Measurements from ENCODE around the gene HIP1.
"Not testable (repeated sequence)": the region's sequence is repeated elsewhere in the genome, so short reads cannot be mapped to it uniquely, and the experiment has no call there.

The HIP1 gene

GRCh38 chr7:75639071-75639885, 99.5 kb downstream of the HIP1 start:
- DNase-seq: no peak

DNA sequence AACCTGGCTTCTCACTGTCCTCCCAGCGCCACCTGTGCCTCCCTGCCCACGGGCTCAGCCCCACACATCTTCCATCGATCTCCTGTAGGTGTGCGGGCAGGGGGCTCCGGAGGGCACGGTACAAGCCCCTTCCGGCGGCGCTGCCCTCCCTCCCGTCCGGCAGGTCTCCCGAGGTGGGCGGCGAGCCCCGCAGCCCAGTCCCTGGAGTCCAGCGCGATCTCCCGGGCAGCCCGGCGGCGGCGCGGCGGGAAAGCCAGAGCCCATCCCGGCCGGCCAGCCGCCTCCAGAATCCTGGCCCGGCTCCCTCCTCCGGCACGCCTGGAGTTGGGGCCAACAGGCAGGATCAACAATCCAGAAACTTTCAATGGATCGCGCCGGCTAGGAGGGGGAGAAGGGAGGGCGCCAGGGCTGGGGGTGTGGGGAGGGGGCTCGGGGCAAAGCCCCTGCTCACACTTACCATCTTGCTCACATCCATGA, 100.1 kb downstream of the HIP1 start:
- DNase-seq: no peak

- no peak for DNase-seq
Measured at GRCh38 chr7:75637854-75638593, 100.7 kb downstream of the HIP1 start.

- no peak for DNase-seq
Measured at GRCh38 chr7:75635036-75635435, 103.7 kb downstream of the HIP1 start.

- not testable (repeated sequence) for DNase-seq
Measured at GRCh38 chr7:75632587-75632986, 106.2 kb downstream of the HIP1 start.

DNA sequence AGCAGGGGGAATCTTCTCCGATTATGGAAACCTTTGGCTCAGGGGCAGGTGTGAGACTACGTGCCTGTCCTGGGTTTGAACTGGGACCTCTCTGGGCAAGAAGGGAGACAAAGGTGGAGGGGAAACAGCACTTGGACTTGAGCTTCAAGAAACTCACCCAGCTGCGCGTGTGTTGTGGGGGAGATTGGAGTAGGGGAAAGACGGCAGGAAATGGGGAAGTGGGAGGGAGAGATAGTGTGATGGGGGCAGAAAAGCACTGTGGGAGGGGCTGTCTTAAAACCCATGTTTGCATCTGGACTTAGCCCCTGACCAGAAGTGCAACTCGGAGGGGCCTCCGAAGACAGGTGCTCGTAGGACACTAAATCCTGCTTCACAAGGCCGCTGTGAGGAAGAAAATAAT, 107.0 kb downstream of the HIP1 start:
- no peak for DNase-seq

- no peak for DNase-seq
Measured at GRCh38 chr7:75630549-75630948, 108.2 kb downstream of the HIP1 start.

- DNase-seq: no peak
Measured at GRCh38 chr7:75629044-75629443, 109.7 kb downstream of the HIP1 start.

- DNase-seq: no peak
Measured at GRCh38 chr7:75628055-75628454, 110.7 kb downstream of the HIP1 start.

DNA sequence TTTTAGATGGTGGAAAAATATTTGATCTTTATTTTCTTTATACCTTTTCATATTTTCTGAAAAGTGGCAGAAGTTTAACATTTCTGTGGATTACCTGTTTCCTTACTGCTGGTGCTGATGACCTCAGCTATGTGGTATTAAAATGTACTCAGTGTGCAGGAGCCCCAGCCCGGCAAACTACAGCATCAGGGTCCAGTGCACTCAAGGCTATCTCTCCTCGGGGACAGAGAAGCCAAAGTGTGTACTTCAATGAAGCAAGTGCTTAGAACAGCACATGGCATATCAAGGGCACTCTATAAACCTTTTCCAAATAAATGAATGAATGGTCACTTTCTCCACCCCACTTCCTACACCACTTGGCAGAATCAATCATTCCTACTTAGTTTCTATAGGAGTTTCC, 111.8 kb downstream of the HIP1 start:
- no peak for DNase-seq

- no peak for DNase-seq
Measured at GRCh38 chr7:75625868-75626267, 112.9 kb downstream of the HIP1 start.

GRCh38 chr7:75624134-75624832, 114.5 kb downstream of the HIP1 start:
- no peak for DNase-seq

DNA sequence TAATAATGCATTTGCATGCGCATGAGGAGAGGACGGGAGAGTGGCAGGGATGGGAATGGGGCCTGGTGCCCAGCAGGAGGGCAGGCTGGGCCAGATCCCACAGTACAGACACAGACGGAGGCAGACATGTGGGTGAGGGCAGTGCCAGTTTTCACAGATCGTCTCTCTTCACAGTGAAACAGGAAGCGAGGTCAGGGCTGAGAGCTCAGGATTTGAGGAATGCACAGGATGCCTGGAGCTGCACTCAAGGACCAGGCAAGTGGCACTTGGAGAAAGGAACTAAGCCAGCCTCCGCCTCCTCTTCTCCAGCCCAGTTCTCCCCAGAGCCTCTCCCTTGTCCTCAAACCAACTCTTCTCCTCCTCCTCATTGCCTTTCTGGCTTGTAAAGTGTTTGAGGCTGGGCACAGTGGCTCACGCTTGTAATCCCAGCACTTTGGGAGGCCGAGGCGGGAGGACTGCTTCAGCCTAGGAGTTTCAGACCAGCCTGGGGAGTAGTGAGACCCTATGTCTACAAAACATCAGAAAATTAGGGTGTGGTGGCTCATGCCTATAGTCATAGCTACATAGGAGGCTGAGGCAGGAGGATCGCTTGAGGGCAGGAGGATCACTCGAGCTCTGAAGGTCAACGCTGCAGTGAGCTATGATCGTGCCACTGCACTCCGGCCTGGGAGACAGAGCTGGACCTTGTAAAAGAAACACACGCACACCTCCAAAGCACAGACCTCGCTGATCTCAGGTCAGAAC, 115.2 kb downstream of the HIP1 start:
- no peak for DNase-seq

GRCh38 chr7:75621124-75621523, 117.6 kb downstream of the HIP1 start:
- DNase-seq: peak; percentile 42

DNA sequence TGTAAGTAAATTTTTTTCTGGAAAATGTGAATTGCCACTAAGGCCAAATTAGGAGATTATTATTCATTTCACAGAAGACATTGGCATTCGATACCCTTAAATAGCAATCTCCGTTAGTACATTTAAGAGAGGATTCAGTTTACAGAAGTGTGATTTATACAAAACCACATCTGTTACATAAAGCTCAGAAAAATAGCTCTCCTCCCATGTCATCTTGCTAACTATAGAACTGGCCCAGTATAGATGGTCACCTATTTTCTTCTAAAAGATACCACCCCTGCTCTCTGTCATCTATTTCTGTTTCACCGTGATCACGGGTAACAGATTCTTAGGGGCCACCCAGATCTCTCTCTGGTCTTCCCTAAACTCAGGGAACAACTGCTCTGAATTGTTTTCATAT, 119.1 kb downstream of the HIP1 start:
- no peak for DNase-seq

DNA sequence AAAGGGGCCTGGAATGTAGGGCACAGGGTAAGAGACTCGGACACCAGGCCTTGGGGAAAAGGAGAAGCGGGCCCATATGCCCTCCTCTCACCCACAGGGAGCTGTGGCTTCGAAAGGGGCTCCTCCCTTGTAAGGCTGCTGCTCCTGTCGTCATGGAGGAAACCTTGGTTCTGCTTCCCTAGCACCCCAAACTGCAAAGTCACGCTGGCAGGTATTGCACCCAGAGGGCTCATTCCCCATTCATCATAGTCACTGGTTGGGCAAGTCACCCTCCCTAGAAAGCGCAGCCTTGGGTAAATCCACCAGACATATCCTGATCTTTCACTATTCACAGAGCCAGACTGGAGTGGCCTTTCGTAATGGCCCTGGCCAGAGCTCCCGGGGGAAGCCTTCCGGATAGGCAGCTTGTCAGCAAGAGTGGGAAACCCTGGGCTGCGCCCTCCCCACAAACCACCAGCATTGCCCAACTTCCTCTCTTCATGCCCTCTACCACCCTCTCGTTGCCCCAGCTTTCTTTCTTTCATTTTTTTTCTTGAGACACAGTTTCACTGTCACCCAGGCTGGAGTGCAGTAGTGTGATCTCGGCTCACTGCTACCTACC, 121.0 kb downstream of the HIP1 start:
- peak; percentile 41 for DNase-seq

- DNase-seq: no peak
Measured at GRCh38 chr7:75616421-75617167, 122.1 kb downstream of the HIP1 start.

GRCh38 chr7:75614401-75614800, 124.3 kb downstream of the HIP1 start:
- no peak for DNase-seq

DNA sequence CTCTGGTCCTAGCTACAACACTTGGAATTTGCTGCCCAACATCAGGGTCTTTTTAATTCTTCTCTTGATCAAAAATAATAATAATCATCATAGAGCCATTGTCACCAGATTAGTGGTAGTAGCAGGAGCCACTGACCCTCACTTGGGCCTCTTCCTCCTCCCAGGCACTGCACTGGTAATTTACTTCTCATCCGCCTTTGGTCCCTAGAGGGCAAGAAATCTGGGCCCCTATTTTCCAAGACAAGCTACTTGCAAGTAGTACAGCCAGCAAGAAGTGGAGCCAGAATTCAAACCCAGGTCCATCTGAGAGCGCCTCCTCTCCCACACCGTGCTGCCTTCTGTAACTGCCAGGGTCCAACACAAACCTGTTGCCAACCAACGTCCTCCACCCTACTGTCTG, 125.4 kb downstream of the HIP1 start:
- no peak for DNase-seq

DNA sequence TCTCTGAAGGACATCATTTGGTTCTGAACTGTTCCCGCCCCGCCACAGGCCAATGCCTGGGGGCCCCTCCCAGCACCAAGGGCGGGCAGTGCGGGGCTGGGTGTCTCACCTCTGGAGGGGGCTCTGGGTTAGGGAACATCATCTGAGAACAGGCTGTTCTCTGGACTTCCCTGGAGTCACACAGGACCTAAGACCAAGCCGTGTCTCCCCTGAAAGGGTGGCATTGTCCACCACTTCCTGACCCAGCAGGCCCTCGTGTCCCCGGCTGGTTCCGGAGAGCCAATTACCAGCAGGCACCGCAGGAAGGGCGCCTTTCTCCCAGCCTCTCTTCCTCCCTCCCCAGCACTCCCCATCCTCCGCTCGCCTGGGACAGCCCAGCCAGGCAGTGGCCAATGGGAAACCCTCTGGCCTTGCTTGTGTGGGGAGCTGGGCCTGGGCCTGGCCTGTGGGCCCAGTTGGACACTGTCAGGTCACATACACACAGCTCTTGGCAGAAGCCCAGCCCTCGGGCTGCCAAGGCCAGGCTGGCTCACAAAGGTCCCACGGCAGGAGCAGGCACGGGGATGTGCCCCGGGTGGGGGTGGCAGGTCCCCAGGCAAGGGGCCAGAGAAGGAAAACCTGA, 127.1 kb downstream of the HIP1 start:
- DNase-seq: no peak

- DNase-seq: not testable (repeated sequence)
Measured at GRCh38 chr7:75609416-75609815, 129.3 kb downstream of the HIP1 start.

Measured in RPMI8226 (cell line).